Measurements from ENCODE around the gene DSTYK.
A peak's percentile ranks its signal among the peaks of the same experiment; 100 is the strongest.

Gene DSTYK

DNA sequence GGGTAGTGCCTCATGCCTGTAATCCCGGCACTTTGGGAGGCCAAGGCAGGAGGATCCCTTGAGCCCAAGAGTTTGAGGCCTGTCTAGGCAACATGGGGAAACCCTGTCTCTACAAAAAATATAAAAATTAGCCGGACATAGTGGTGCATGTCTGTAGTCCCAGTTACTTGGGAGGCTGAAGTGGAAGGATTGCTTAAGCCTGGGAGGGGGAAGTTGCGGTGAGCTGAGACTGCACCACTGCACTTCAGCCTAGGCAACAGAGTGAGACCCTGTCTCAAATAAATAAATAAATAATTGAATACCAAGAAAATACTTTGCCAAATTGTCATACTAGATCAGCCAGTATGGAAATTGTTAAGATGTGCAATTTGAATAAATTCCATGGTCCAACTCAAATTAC is 83.9 kb downstream of the DSTYK start:
- DNase-seq (ENCODE audit: low read depth in 2 of 2) = no peak

DNA sequence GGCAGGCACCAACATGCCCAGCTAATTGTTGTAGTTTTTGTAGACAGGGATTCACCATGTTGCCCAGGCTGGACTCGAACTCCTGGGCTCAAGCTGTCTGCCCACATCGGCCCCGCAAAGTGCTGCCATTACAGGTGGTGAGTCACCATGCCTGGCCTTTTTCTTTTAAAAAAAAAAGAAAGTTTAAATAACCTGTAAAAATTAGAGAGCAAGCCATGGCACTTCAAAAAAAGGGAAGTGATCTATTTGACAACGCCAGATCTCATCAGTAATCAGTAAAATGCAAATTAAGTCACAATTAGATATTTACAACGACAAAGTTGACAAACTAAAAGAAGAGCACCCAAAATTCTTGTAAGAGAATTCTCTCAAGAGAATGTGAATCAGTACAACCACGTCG is 86.8 kb downstream of the DSTYK start:
- DNase-seq (ENCODE audit: low read depth in 2 of 2) = no peak

DNA sequence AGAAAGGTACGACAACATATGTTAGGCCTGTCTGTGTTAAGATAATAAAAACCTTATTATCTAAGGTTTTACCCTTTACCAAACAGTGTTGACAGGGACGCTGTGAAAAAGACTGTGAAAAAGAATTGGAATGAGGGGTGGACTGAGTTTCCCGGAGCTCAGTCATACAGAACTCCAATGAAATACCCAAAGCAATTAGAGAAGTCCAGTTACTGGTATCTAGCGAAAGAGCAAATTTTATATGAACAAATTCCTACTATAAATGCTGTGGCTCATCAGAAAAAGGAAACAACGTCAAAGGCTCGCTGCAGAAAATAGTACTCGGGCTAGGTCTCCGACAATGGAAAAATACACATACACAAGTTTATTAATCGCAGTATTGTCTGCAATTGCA is 89.0 kb downstream of the DSTYK start:
- no peak for DNase-seq (ENCODE audit: low read depth in 2 of 2)

- DNase-seq (ENCODE audit: low read depth in 2 of 2) = peak; percentile 91 to 93
Measured at GRCh38 chr1:205121660-205122488, 89.6 kb downstream of the DSTYK start, which contains the start of gene RBBP5. Gene RBBP5 (minus strand): TSS chr1:205121978. CDS start chr1:205121873, 105 bp downstream.

DNA sequence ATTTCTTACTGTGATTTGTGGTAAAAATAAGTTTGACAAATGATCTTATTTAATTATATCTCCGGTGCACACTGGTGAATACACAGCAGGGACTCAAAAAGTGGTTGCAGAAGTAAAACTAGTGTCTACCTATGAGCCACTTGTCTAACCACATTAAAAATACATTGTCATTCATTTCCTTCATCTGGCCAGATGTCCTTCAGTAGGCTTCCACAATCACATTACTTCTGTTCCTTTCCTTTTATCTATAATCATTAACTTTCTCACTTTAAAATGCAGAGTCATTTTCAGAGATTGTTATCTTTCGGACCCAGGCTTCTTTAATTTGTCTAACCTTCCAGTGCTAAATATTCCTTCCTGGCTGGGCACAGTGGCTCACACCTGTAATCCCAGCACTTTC is 92.8 kb downstream of the DSTYK start:
- DNase-seq (ENCODE audit: low read depth in 2 of 2) = no peak

- no peak for DNase-seq (ENCODE audit: low read depth in 2 of 2)
Measured at GRCh38 chr1:205111354-205111753, 100.1 kb downstream of the DSTYK start.

DNA sequence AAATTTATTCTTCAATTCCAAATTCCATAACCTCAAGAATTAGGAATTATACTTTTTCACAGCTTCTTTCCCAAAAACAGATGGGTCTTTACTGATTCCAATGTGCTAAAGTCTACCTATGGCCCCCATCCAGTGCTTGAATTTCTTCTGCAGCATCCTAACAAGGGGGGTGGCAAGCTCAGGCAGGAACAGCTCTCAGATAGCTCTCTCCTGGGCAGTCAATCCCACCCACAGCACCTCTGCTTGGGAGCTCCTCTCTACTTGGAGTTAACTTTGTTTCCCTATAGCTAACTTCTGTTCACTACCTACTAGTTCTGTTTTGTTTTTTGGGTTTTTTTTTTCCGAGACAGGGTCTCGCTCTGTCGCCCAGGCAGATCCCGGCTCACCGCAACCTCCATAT is 101.8 kb downstream of the DSTYK start:
- no peak for DNase-seq (ENCODE audit: low read depth in 2 of 2)

DNA sequence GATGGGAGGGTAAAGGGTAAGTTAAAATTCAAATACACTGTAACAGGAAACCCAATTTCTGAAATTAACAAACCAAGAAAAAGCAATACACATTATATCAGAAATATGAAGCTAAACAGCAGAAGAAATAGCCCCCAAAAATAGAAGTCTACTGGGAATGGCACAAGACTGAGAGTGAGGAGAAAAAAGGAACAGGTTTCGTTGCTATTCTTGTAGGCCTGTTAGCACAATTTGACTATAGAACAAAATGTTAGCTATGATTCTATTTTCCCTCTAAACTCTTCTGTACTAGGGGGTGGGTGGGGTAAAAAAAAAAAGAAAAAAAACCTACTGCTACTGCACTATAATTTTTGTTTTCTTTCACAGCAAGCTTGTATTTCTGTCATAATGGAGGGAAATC is 102.2 kb downstream of the DSTYK start:
- DNase-seq (ENCODE audit: low read depth in 2 of 2) = no peak

GRCh38 chr1:205108464-205108863 is 103.0 kb downstream of the DSTYK start:
- no peak for DNase-seq (ENCODE audit: low read depth in 2 of 2)

- no peak for DNase-seq (ENCODE audit: low read depth in 2 of 2)
Measured at GRCh38 chr1:205107327-205107726, 104.2 kb downstream of the DSTYK start.

GRCh38 chr1:205102404-205102803 is 109.1 kb downstream of the DSTYK start:
- no peak for DNase-seq (ENCODE audit: low read depth in 2 of 2)

- no peak for DNase-seq (ENCODE audit: low read depth in 2 of 2)
Measured at GRCh38 chr1:205098242-205098641, 113.3 kb downstream of the DSTYK start.

DNA sequence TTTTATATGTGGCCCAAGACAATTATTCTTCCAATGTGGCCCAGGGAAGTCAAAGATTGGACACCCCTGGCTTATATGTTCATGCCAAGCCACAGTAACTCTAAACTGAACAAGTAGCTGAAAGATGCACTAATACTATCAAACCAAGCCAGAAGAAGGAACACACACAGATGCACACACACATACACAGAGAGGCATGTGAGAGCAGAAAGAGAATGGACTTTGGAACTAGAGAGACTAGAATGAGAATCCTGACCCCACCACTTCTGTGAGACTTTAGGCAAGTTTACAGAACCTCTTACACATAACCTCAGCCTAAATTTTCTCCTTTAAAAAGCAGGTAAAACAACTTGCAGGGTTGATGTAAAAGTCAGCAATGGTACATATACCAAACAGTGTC is 116.1 kb downstream of the DSTYK start:
- no peak for DNase-seq (ENCODE audit: low read depth in 2 of 2)

Data from stimulated activated CD4-positive, alpha-beta T cell treated with anti-CD3 and anti-CD28 coated beads, Interleukin-1b, Interleukin-23, amount 100 ng/mL, for 1 hour (primary cell).